GM18519 (cell line): Measurements from ENCODE around the gene MOB1B.
"Not testable (repeated sequence)": the region's sequence is repeated elsewhere in the genome, so short reads cannot be mapped to it uniquely, and the experiment has no call there.

Experiments
- ATAC-seq: cut with Tn5 transposase; IDR thresholded peaks from one replicate; pipeline ENCODE4 v1.9.1; 2021; ENCODE audit warnings: mild to moderate bottlenecking, moderate library complexity; ENCODE audit not compliant: unreplicated experiment, low FRiP score

MOB1B gene

GRCh38 chr4:70948665-70949260 is 46.6 kb downstream of the MOB1B start:
- no peak for ATAC-seq

DNA sequence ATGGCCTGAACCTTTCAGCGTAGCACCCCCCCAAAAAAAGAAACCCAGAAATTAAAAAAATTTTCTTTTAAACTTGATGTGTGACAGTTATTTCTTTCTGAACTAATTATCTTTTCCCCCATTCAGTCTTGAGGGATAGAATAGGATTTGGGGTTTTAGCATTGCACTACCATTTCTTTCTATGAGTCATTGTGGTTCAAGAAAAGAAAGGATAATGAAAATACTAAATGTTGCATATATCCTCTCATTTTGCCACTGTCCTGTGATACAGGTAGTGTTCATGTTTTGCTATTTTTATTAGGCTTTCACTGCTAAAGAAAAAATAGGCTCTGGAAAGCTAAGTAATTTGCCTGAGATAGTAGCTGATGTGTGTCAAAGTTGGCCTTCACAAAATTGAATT is 51.9 kb downstream of the MOB1B start:
- no peak for ATAC-seq

GRCh38 chr4:70956549-70957210 is 54.5 kb downstream of the MOB1B start:
- ATAC-seq, result no peak

GRCh38 chr4:70958681-70959080 is 56.5 kb downstream of the MOB1B start:
- ATAC-seq, result no peak

DNA sequence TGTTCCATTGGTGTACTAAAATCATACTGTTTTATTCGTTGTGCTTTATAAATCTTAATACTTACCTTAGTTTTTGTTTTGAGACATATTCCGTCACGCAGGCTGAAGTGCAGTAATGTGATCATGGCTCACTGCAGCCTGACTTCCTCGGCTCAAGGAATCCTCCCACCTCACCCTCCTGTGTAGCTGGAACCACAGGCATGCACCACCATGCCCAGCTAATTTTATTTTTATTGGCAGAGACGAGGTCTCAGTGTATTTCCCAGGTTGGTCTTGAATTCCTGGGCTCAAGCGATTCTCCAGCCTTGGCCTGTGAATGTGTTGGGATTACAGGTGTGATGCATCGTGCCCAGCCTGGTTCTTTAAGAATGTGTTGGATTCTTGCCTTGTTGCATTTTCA is 66.9 kb downstream of the MOB1B start:
- ATAC-seq, result no peak

- no peak for ATAC-seq
These were observed 74.1 kb downstream of the MOB1B start for GRCh38 chr4:70976252-70976651.

- no peak for ATAC-seq
These were observed 77.4 kb downstream of the MOB1B start for GRCh38 chr4:70979445-70980008.

GRCh38 chr4:70980196-70980595 is 78.0 kb downstream of the MOB1B start:
- ATAC-seq, result no peak

- ATAC-seq, result no peak
These were observed 81.9 kb downstream of the MOB1B start for GRCh38 chr4:70984106-70984505.

- ATAC-seq, result no peak
These were observed 82.4 kb downstream of the MOB1B start for GRCh38 chr4:70984589-70984988.

DNA sequence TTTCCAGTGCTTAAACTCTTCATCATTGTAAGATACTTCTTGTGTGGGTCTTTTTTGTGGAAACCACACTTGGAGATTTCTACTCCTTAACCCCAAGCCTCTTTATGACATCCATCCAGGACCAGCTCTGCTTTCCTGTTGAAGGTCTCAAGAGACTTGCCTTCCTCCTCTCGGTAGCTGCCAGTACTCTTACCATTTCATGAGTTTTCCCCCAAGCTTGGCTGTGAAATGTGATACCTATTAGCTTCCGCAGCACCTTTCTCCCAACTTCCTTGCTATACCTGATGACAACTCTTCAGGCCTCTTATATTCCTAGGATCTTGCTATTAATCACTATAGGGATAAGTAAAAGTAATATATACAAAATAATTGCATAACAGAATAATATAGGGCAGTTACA is 89.4 kb downstream of the MOB1B start:
- no peak for ATAC-seq

DNA sequence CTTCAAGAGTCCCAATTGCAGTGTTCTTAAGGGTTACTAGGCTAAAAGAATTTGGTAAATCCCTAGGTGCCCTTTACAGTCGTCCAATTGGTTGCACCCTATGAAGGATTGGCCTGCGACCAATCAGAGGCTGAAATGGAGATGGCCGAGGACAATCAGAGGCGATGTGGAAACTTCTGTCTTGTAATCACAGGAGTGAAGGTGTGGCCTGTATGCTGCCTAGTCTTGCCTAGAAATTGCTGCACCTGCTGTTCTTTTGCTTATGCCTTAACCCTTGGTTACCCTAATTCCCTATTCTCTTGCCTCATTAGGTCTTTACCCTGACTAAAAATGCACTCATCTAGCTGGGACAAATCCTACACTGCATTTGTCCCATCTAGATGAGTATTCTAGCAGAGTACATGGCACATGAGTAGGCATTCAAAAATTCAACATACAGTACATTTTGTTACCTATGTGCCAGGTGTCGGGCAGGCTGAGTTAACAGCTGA is 90.3 kb downstream of the MOB1B start:
- ATAC-seq, result no peak

- ATAC-seq, result peak; percentile 76
These were observed 91.3 kb downstream of the MOB1B start, which contains the start of gene DCK for GRCh38 chr4:70993181-70994068. TSS of gene DCK (plus strand) at chr4:70993649. CDS start at chr4:70993836, 187 bp downstream.

GRCh38 chr4:70994069-70994366 is 91.8 kb downstream of the MOB1B start:
- ATAC-seq, result no peak

- ATAC-seq, result peak; percentile 41
These were observed 92.4 kb downstream of the MOB1B start for GRCh38 chr4:70994387-70995099.

DNA sequence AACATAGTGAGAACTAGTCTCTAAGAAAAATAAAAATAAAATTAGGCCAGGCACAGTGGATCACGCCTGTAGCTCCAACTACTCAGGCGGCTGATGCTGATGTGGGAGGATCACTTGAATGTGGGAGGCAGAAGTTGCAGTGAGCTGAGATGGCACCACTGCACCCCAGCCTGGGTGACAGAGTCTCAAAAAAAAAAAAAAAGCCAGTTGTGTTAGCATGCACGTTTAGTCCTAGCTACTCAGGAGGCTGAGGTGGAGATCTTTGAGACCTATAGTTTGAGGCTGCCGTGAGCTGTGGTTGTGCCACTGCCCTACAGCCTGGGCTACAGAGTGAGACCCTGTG is 93.8 kb downstream of the MOB1B start:
- ATAC-seq, result no peak

GRCh38 chr4:70997036-70997435 is 94.9 kb downstream of the MOB1B start:
- no peak for ATAC-seq

DNA sequence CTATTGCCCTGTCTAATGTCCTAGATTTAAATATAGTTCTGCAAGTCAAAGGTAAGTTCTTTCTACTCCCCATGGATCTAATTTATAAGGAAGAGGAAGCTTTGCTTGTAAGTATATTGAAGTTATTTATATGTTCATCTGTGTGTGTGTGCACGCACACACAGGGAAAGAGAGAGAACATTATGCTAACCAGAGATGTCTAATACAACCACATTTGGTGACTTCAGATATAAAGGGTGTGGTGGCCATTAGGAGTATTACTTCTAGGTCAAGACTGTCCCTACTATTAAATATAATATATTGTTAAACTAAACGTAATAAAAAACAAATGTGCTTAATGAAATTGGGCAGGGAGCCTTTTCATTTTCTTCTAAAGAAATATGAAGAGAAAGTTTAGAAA is 95.4 kb downstream of the MOB1B start:
- no peak for ATAC-seq

DNA sequence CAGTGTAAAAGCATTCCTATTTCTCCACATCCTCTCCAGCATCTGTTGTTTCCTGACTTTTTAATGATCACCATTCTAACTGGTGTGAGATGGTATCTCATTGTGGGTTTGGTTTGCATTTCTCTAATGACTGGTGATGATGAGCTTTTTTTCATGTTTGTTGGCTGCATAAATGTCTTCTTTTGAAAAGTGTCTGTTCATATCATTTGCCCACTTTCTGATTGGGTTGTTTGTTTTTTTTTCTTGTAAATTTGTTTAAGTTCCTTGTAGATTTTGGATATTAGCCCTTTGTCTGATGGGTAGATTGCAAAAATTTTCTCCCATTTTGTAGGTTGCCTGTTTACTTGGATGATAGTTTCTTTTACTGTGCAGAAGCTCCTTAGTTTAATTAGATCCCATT is 97.5 kb downstream of the MOB1B start:
- not testable (repeated sequence) for ATAC-seq

- not testable (repeated sequence) for ATAC-seq
These were observed 99.2 kb downstream of the MOB1B start for GRCh38 chr4:71001363-71001762.
